Epidermal melanocyte (primary cell): ENCODE data around the gene APH1B.

Experiments used
- DNase-seq: peaks from one replicate; pipeline ENCODE4 v3.0.0; 2011; ENCODE audit warnings: low spot score; ENCODE audit not compliant: insufficient read length

APH1B gene

DNA sequence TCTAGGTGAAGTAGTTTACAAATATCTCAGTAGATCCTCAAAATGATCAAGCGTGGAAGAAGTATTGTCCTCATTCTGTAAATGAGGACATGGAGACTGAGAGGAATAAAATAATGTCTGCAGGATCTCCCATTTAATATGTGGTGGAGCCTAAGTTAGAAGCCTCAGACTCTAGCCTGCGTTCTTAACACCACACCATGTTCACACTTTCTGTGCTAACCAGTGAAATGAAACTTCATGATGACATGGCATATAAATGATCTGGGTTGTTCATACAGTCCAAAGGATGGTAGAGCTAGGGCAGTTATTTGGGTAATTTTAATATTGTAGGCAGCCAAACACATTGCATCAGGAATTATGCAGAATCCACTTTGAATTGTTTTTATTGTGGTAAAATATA, 25.1 kb upstream of the APH1B start:
- DNase-seq, result no peak

- DNase-seq, result no peak
Observed at GRCh38 chr15:63254991-63255390, 22.4 kb upstream of the APH1B start.

GRCh38 chr15:63255489-63255990, 21.9 kb upstream of the APH1B start:
- DNase-seq, result no peak

DNA sequence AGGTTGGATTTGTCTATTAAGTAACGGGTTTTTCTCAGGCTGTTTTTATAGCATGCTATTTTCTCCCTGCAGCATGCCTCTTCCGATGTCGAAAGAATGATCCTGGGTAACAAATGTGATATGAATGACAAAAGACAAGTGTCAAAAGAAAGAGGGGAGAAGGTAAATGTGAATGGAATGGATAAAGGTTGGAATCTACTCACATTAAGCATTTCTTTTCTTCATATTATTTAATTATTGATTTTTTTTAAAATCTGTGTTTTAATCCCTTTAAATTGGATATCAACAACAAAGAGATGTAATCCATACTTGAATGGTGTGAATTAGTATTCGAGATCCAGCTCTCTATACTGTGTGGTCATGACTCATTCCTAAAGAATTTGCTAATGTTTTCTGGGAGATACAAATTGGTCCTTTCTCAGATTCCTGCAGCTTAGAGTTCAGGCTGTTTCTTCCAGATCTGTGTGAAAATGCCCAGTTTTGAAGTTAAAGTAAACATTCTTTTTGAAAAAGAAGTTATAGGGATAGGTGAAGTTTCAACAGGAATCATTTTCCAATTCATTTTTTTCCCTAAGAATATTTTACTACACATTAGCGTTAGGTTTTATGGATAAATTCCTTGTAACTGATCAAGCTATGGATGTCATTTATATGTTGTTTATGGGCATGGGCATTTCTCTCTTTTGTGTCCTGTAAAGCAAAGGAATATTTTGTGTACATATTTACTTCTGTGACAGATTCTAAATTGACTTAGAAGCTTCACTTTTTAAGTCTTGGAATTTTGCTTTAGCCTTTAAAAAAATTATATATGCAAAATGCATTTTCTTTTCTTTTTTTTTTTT, 20.8 kb upstream of the APH1B start:
- DNase-seq, result peak; percentile 65

DNA sequence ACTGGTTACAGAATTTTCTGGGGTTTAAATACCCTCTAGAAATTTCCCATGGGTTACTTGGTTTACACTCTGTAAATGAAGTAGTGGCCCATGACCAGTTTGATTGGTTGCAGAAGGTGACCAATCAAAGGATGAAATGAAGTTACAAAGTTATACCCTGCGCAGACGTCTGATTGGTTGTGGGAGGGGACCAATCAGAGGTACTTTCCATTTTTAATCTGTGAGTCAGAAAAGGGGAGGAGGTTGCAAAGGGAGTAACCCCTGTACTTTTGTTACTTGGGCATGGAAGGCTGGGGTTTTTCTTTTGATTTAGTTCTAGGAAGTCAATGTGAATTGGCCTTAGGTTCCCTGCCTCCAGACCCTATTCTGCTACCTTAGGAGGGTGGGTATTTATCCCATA, 18.7 kb upstream of the APH1B start:
- no peak for DNase-seq

DNA sequence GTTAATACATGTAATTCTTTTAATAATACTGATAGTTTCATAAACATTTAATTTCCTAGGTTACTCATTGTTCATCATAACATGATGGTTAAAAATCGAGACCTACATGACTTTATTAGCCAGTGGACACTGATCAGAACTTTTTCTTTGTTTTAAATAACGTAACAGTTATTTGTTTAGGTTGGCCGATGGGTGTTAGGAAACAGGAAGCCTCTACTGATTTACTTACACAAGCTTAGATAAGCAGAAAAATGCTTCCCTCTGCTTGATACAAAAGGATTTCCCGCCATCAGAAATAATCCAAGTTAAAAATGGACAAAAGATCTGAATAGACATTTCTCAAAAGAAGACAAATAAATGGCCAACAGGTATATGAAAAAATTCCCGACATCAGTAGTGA, 16.6 kb upstream of the APH1B start:
- DNase-seq, result no peak

- DNase-seq, result no peak
Observed at GRCh38 chr15:63261311-63261710, 16.1 kb upstream of the APH1B start.

GRCh38 chr15:63263519-63263918, 13.9 kb upstream of the APH1B start:
- no peak for DNase-seq

DNA sequence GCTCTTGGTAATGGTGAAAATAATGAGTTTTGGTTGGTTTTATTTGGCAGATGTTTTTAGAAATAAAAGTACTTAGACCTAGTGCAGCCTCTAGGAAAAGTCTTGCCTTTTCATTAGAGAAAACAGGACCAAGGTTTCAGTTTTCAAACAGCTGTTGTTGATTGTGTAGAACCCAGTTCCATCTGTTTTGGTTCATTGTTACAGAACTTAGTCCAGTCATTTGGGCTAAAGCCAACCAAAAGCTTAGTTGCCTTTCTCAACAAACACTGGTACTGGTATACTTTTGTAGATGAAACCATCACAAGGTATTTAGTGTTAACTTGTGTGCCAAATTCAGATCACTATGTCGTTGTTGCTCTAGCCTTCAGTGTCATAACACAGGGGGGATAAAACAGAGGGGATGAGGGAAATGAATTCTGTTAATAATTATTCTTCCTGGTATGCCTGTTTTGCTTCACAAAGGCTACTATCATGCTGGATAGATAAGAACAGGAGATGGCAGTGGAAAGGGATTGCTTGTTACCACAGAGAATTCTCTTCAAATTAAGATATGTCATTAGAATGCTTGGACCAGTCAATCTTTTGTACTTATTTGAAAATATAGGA, 12.6 kb upstream of the APH1B start:
- DNase-seq, result no peak

- no peak for DNase-seq
Observed at GRCh38 chr15:63274427-63274826, 3.0 kb upstream of the APH1B start.

- no peak for DNase-seq
Observed at GRCh38 chr15:63276342-63277037, 915 bp upstream of the APH1B start.

DNA sequence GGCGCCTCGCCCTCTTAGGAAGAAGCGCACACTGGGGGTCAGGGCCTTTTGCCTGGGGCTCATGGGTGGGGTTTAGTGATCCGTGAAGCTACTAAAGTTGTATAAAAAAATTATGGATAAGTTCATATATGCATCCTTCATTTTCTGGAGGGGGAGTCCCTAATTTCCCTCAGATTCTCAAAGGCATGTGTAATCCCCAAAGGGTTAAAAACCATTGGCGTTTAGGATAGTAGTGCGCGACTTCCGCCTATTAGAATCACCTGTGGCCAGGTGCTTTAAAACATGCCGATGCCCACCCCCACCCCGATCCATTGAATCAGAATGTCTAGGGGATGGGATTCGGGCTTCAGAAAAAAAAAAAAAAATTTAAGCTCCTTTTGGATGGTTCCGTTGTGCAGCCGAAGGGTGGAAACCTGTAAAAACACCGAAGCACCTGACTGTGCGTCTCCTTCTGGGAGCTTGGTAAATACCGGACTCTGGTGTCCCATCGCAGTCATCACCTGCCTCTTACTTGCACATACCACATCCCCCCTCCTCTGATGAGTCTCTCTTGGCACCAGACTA, 570 bp downstream of the APH1B start:
- DNase-seq, result no peak

DNA sequence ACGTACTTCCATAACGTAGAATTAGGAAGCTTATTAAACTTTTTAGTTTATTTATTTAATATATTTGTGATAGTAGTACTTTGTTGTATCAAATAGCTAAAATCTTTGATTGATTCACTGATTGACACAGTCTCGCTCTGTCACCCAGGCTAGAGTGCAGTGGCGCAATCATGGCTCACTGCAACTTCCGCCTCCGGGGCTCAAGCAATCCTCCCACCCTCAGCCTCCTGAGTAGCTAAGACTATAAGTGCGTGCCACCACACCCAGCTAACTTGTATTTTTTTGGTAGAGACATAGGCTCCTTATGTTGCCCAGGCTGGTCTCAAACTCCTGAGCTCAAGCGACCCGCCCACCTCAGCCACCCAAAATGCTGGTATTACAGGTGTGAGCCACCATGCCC, 5.7 kb downstream of the APH1B start:
- DNase-seq, result no peak

DNA sequence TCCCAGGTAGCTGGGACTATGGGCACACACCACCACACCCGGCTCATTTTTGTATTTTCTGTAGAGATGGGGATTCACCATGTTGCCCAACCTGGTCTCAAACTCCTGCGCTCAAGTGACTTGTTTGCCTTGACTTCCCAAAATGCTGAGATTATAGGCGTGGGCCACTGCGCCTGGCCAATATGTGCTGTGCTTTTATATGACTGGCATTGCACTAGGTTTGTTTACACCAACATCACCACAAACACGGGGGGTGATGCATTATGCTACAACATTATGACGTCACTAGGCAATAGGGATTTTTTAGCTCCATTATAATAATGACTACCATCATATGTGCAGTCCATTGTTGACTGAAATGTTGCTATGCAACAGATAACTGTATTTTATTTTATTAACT, 6.9 kb downstream of the APH1B start:
- no peak for DNase-seq

DNA sequence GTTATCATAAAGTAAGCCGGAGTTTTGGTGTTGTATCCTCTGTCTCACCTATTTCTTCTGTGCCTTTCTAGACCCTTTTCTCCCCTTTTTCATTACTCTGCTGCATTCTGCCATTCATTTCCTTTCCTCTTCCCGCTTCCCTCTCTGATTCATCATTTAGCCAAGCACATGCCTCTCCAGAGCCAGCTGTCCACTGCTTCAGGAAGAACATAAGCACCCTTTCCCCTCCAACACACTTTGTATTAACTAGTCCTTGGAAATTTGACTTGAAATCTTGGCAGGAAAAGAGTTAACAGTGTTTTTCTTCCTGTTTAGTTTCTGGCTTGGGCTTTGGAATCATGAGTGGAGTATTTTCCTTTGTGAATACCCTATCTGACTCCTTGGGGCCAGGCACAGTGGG, 9.7 kb downstream of the APH1B start:
- no peak for DNase-seq

- no peak for DNase-seq
Observed at GRCh38 chr15:63288342-63288741, 10.9 kb downstream of the APH1B start.

GRCh38 chr15:63288778-63289378, 11.5 kb downstream of the APH1B start:
- DNase-seq, result peak; percentile 46

- DNase-seq, result peak; percentile 28
Observed at GRCh38 chr15:63291507-63291906, 14.1 kb downstream of the APH1B start.

GRCh38 chr15:63292241-63292640, 14.8 kb downstream of the APH1B start:
- no peak for DNase-seq

DNA sequence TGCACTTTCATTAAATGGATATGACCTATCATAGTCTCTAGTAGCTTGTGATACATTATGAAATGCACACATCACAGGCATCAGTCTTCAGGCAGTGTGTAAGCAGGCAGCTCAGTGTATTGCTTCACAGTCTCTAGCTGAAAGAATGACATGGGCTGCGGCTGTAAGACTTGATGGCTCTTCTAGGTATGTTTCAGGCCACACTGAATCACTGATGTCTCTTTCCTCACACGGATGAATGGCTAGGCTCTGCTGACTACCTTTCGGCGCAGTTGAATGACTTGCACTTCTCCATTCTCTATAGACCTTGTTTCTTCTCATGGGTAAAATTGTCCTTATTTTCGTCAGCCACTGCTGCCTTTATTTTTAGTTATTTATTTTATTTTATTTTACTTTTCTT, 15.4 kb downstream of the APH1B start:
- no peak for DNase-seq

GRCh38 chr15:63294359-63294758, 17.0 kb downstream of the APH1B start:
- DNase-seq, result no peak

GRCh38 chr15:63295341-63295740, 17.9 kb downstream of the APH1B start:
- DNase-seq, result no peak
